ENCODE data around the gene KRT3.

DNA sequence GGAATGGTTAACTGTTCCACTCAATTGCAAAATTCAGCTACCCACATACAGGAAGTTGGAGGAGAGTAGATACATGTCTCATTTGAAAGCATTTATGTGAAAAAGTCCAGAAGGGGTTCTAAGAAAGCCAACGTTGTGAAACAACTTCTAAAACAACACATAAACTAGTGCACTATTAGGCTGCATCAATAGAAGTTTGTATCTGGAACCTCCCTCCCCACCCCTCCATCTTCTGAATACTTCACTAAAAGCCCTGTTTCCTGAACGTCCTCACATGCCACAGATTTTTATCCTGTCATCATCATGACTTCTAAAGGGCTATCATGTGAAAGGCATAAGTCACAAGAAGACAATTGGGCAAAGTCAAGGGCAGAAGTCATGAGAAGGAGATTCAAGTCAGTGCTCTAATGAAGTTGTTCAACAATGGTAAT lies 32.7 kb upstream of the KRT3 start:
- TF ChIP-seq EZH2phosphoT487 (IDR thresholded peaks at IDR 0.05; ENCODE audit: low read length) = no peak
- TF ChIP-seq EZH2 (optimal IDR thresholded peaks at IDR 0.05; ENCODE audit: low read depth, low read length) = no peak

All from MM.1S (cell line).